ENCODE results near the gene REV3L. TPM values are rescaled to one million over a fixed set of nuclear protein-coding genes. Genes with fewer than 3 reads are reported as not detected.

Gene REV3L
- total and polyA plus RNA-seq, 2 of the 13 experiments (the other 11 are each of a cell fraction or from before 2014, with no cell fraction given) = 12.8 to 31.3 TPM

DNA sequence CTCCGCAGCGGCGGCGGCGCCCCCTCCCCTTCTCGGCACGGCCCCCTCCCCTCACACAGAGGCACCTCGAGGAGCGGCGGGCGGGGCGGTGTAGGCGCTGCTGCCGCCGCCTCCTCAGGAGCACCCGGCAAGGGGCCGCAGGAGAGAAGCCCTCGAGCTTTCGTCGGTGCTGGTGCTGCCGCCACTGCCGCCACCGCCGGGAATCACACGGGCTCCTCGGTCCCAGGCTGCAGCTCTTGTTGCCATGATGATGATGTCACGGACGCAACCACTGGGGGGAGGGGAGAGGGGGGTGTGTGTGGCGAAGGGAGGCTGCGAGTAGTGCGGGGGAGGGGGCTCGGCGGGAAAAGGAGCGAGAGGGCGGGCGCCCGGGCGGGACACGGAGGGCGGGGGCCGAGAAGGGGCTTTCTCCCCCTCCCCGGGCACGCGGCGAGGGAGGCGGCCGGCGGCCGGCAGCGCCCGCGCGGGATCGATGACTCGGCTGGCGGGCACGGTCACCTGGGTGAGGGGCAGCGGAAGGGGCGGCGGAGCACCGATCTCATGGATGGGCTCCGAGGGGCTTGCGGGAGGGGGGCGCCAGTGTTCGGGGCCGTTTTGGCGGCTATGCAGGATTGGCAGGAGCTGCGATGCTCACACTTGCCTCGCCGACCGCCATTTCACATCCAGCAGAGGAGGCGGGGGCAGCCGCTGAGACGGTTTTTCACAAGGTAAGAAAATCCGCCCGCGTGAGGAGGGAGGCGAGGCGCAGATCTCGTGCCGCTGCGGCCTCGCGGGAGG, at the start of gene REV3L (continued):
- TF ChIP-seq RERE (CRISPR knock-in tag; IDR thresholded peaks at IDR 0.05; ENCODE audit: low read depth) (peak; percentile 44), MAX (IDR thresholded peaks at IDR 0.05) (peak; percentile 64), BRD4 (CRISPR knock-in tag; IDR thresholded peaks at IDR 0.05) (peak; percentile 69), ARHGAP35 (CRISPR knock-in tag; IDR thresholded peaks at IDR 0.05; ENCODE audit: borderline replicate concordance) (peak; percentile 57), ZC3H13 (CRISPR knock-in tag; IDR thresholded peaks at IDR 0.05) (peak; percentile 85), ASH2L (IDR thresholded peaks at IDR 0.05; ENCODE audit: insufficient read length, low read depth, low read length) (peak; percentile 97), ZSCAN30 (CRISPR knock-in tag; IDR thresholded peaks at IDR 0.05) (peak; percentile 92; the same call in 1 of the 2 replicates), POLR2AphosphoS5 (IDR thresholded peaks at IDR 0.05; ENCODE audit: low read depth, low read length) (peak; percentile 65), KLF11 (CRISPR knock-in tag; IDR thresholded peaks at IDR 0.05) (peak; percentile 94), KAT7 (CRISPR knock-in tag; IDR thresholded peaks at IDR 0.05; ENCODE audit: borderline replicate concordance) (peak; percentile 77), MNT (IDR thresholded peaks at IDR 0.05) (no peak), ZNF331 (CRISPR knock-in tag; IDR thresholded peaks at IDR 0.05) (peak; percentile 50; the same call in 1 of the 2 replicates)
- TF ChIP-seq, protein P1, sequence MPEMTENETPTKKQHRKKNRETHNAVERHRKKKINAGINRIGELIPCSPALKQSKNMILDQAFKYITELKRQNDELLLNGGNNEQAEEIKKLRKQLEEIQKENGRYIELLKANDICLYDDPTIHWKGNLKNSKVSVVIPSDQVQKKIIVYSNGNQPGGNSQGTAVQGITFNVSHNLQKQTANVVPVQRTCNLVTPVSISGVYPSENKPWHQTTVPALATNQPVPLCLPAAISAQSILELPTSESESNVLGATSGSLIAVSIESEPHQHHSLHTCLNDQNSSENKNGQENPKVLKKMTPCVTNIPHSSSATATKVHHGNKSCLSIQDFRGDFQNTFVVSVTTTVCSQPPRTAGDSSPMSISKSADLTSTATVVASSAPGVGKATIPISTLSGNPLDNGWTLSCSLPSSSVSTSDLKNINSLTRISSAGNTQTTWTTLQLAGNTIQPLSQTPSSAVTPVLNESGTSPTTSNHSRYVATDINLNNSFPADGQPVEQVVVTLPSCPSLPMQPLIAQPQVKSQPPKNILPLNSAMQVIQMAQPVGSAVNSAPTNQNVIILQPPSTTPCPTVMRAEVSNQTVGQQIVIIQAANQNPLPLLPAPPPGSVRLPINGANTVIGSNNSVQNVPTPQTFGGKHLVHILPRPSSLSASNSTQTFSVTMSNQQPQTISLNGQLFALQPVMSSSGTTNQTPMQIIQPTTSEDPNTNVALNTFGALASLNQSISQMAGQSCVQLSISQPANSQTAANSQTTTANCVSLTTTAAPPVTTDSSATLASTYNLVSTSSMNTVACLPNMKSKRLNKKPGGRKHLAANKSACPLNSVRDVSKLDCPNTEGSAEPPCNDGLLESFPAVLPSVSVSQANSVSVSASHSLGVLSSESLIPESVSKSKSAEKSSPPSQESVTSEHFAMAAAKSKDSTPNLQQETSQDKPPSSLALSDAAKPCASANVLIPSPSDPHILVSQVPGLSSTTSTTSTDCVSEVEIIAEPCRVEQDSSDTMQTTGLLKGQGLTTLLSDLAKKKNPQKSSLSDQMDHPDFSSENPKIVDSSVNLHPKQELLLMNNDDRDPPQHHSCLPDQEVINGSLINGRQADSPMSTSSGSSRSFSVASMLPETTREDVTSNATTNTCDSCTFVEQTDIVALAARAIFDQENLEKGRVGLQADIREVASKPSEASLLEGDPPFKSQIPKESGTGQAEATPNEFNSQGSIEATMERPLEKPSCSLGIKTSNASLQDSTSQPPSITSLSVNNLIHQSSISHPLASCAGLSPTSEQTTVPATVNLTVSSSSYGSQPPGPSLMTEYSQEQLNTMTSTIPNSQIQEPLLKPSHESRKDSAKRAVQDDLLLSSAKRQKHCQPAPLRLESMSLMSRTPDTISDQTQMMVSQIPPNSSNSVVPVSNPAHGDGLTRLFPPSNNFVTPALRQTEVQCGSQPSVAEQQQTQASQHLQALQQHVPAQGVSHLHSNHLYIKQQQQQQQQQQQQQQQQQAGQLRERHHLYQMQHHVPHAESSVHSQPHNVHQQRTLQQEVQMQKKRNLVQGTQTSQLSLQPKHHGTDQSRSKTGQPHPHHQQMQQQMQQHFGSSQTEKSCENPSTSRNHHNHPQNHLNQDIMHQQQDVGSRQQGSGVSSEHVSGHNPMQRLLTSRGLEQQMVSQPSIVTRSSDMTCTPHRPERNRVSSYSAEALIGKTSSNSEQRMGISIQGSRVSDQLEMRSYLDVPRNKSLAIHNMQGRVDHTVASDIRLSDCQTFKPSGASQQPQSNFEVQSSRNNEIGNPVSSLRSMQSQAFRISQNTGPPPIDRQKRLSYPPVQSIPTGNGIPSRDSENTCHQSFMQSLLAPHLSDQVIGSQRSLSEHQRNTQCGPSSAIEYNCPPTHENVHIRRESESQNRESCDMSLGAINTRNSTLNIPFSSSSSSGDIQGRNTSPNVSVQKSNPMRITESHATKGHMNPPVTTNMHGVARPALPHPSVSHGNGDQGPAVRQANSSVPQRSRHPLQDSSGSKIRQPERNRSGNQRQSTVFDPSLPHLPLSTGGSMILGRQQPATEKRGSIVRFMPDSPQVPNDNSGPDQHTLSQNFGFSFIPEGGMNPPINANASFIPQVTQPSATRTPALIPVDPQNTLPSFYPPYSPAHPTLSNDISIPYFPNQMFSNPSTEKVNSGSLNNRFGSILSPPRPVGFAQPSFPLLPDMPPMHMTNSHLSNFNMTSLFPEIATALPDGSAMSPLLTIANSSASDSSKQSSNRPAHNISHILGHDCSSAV (CRISPR knock-in tag; IDR thresholded peaks at IDR 0.05; ENCODE audit: borderline replicate concordance) = no peak

Measured in HepG2 (cell line).